ENCODE data around the gene TSPAN18.

The TSPAN18 gene

GRCh38 chr11:44742508-44743246, 15.9 kb downstream of the TSPAN18 start:
- DNase-seq (ENCODE audit: low spot score) = no peak
- Histone ChIP-seq H2BK12ac (ENCODE audit: low read length) (no peak overlapping the region), H3K9ac (ENCODE audit: low read depth, low read length, poor library complexity) (peak overlapping the region; percentile 50), H2BK5ac (ENCODE audit: low read length) (no peak overlapping the region), H3K14ac (ENCODE audit: low read length) (no peak overlapping the region), H3K23ac (ENCODE audit: low read depth, low read length, poor library complexity) (no peak overlapping the region), H3K4me3 (ENCODE audit: low read length in 2 of 2) (no peak overlapping the region), H3K4me1 (ENCODE audit: control insufficient read depth in 2 of 2, insufficient read depth in 1 of 2, low read depth in 1 of 2, low read length in 2 of 2) (peaks cover 14 to 30% of the 10 kb centered on the region in 2 donors), H2AFZ (ENCODE audit: low read length) (no peak overlapping the region), H3K9me3 (replicated peaks in 1 of 2; ENCODE audit: control insufficient read depth in 2 of 2, insufficient read depth in 1 of 2, low read depth in 1 of 2, low read length in 2 of 2) (no peaks in the 10 kb centered on the region), H4K8ac (ENCODE audit: low read depth, low read length) (no peak overlapping the region), H3K4ac (ENCODE audit: low read length) (no peak overlapping the region), H3K27me3 (ENCODE audit: control insufficient read depth in 3 of 3, insufficient read depth in 3 of 3, low read depth in 1 of 3, low read length in 3 of 3) (no peaks in the 10 kb centered on the region), H3K4me2 (ENCODE audit: insufficient read depth, low read length, poor library complexity, severe bottlenecking) (no peak overlapping the region), H3K79me1 (ENCODE audit: low read depth, low read length) (peaks cover 10% of the 10 kb centered on the region), H4K91ac (ENCODE audit: low read depth, low read length, poor library complexity) (no peak overlapping the region), H3K18ac (ENCODE audit: low read length) (peak overlapping the region; percentile 75), H3K27ac (replicated peaks; ENCODE audit: low read length) (no peak overlapping the region), H2BK120ac (ENCODE audit: low read depth, low read length) (no peak overlapping the region), H3K36me3 (replicated peaks in 1 of 2; ENCODE audit: control insufficient read depth in 2 of 2, insufficient read depth in 2 of 2, low read length in 2 of 2) (peaks cover 4 to 27% of the 10 kb centered on the region in 2 donors), H2AK5ac (ENCODE audit: low read depth, low read length) (no peak overlapping the region), H2BK15ac (ENCODE audit: low read length) (no peak overlapping the region)
- WGBS, 2 donors (ENCODE audit: extremely low coverage in 2 of 2, insufficient read length in 2 of 2, insufficient replicate concordance in 1 of 2) = no CpG with 5 or more reads among the region's 11 CpGs

- DNase-seq (ENCODE audit: low spot score) = no peak
- Histone ChIP-seq H4K8ac (ENCODE audit: low read depth, low read length) (no peak overlapping the region), H3K79me1 (ENCODE audit: low read depth, low read length) (peaks cover 13% of the 10 kb centered on the region), H3K23ac (ENCODE audit: low read depth, low read length, poor library complexity) (no peak overlapping the region), H3K36me3 (replicated peaks in 1 of 2; ENCODE audit: control insufficient read depth in 2 of 2, insufficient read depth in 2 of 2, low read length in 2 of 2) (peaks cover 5 to 21% of the 10 kb centered on the region in 2 donors), H3K4me2 (ENCODE audit: insufficient read depth, low read length, poor library complexity, severe bottlenecking) (no peak overlapping the region), H3K9ac (ENCODE audit: low read depth, low read length, poor library complexity) (no peak overlapping the region), H2BK120ac (ENCODE audit: low read depth, low read length) (no peak overlapping the region), H3K18ac (ENCODE audit: low read length) (peak overlapping the region; percentile 30), H2AFZ (ENCODE audit: low read length) (no peak overlapping the region), H3K9me3 (replicated peaks in 1 of 2; ENCODE audit: control insufficient read depth in 2 of 2, insufficient read depth in 1 of 2, low read depth in 1 of 2, low read length in 2 of 2) (no peaks in the 10 kb centered on the region), H2BK5ac (ENCODE audit: low read length) (no peak overlapping the region), H3K14ac (ENCODE audit: low read length) (no peak overlapping the region), H3K27me3 (ENCODE audit: control insufficient read depth in 3 of 3, insufficient read depth in 3 of 3, low read depth in 1 of 3, low read length in 3 of 3) (no peaks in the 10 kb centered on the region), H2AK5ac (ENCODE audit: low read depth, low read length) (no peak overlapping the region), H2BK15ac (ENCODE audit: low read length) (no peak overlapping the region), H4K91ac (ENCODE audit: low read depth, low read length, poor library complexity) (no peak overlapping the region), H3K4me3 (ENCODE audit: low read length in 2 of 2) (no peak overlapping the region), H3K27ac (replicated peaks; ENCODE audit: low read length) (no peak overlapping the region), H2BK12ac (ENCODE audit: low read length) (no peak overlapping the region), H3K4ac (ENCODE audit: low read length) (no peak overlapping the region), H3K4me1 (ENCODE audit: control insufficient read depth in 2 of 2, insufficient read depth in 1 of 2, low read depth in 1 of 2, low read length in 2 of 2) (peaks cover 14 to 29% of the 10 kb centered on the region in 2 donors)
- WGBS, 2 donors (ENCODE audit: extremely low coverage in 2 of 2, insufficient read length in 2 of 2, insufficient replicate concordance in 1 of 2) = no CpG with 5 or more reads among the region's 12 CpGs
These were observed 16.6 kb downstream of the TSPAN18 start for GRCh38 chr11:44743326-44743725.

GRCh38 chr11:44743959-44744557, 17.3 kb downstream of the TSPAN18 start:
- DNase-seq (ENCODE audit: low spot score) = no peak
- no peak overlapping the region for H3K4ac ChIP-seq (ENCODE audit: low read length)
- H3K79me1 ChIP-seq (ENCODE audit: low read depth, low read length) = peaks cover 13% of the 10 kb centered on the region
- no peak overlapping the region for H3K23ac ChIP-seq (ENCODE audit: low read depth, low read length, poor library complexity)
- no CpG with 5 or more reads among the region's 5 CpGs for WGBS, 2 donors (ENCODE audit: extremely low coverage in 2 of 2, insufficient read length in 2 of 2, insufficient replicate concordance in 1 of 2)
- H3K18ac ChIP-seq (ENCODE audit: low read length) = no peak overlapping the region
- H3K36me3 ChIP-seq (replicated peaks in 1 of 2; ENCODE audit: control insufficient read depth in 2 of 2, insufficient read depth in 2 of 2, low read length in 2 of 2) = peaks cover 3 to 13% of the 10 kb centered on the region in 2 donors
- peaks cover 14 to 29% of the 10 kb centered on the region in 2 donors for H3K4me1 ChIP-seq (ENCODE audit: control insufficient read depth in 2 of 2, insufficient read depth in 1 of 2, low read depth in 1 of 2, low read length in 2 of 2)
- H2BK120ac ChIP-seq (ENCODE audit: low read depth, low read length) = no peak overlapping the region
- no peaks in the 10 kb centered on the region for H3K27me3 ChIP-seq (ENCODE audit: control insufficient read depth in 3 of 3, insufficient read depth in 3 of 3, low read depth in 1 of 3, low read length in 3 of 3)
- H4K91ac ChIP-seq (ENCODE audit: low read depth, low read length, poor library complexity) = no peak overlapping the region
- no peaks in the 10 kb centered on the region for H3K9me3 ChIP-seq (replicated peaks in 1 of 2; ENCODE audit: control insufficient read depth in 2 of 2, insufficient read depth in 1 of 2, low read depth in 1 of 2, low read length in 2 of 2)
- H3K27ac ChIP-seq (replicated peaks; ENCODE audit: low read length) = no peak overlapping the region
- no peak overlapping the region for H3K4me2 ChIP-seq (ENCODE audit: insufficient read depth, low read length, poor library complexity, severe bottlenecking)
- no peak overlapping the region for H2BK15ac ChIP-seq (ENCODE audit: low read length)
- no peak overlapping the region for H2BK12ac ChIP-seq (ENCODE audit: low read length)
- no peak overlapping the region for H2BK5ac ChIP-seq (ENCODE audit: low read length)
- no peak overlapping the region for H3K14ac ChIP-seq (ENCODE audit: low read length)
- no peak overlapping the region for H3K4me3 ChIP-seq (ENCODE audit: low read length in 2 of 2)
- no peak overlapping the region for H3K9ac ChIP-seq (ENCODE audit: low read depth, low read length, poor library complexity)
- H2AFZ ChIP-seq (ENCODE audit: low read length) = no peak overlapping the region
- no peak overlapping the region for H2AK5ac ChIP-seq (ENCODE audit: low read depth, low read length)
- no peak overlapping the region for H4K8ac ChIP-seq (ENCODE audit: low read depth, low read length)

- no peak overlapping the region for H2BK120ac ChIP-seq (ENCODE audit: low read depth, low read length)
- WGBS, 2 donors (ENCODE audit: extremely low coverage in 2 of 2, insufficient read length in 2 of 2, insufficient replicate concordance in 1 of 2) = no CpG with 5 or more reads among the region's 7 CpGs
- H3K4me3 ChIP-seq (ENCODE audit: low read length in 2 of 2) = no peak overlapping the region
- H3K27me3 ChIP-seq (ENCODE audit: control insufficient read depth in 3 of 3, insufficient read depth in 3 of 3, low read depth in 1 of 3, low read length in 3 of 3) = no peaks in the 10 kb centered on the region
- no peak overlapping the region for H2AK5ac ChIP-seq (ENCODE audit: low read depth, low read length)
- H2BK12ac ChIP-seq (ENCODE audit: low read length) = no peak overlapping the region
- H3K36me3 ChIP-seq (replicated peaks in 1 of 2; ENCODE audit: control insufficient read depth in 2 of 2, insufficient read depth in 2 of 2, low read length in 2 of 2) = peaks cover 3 to 11% of the 10 kb centered on the region in 2 donors
- H3K18ac ChIP-seq (ENCODE audit: low read length) = peak overlapping the region; percentile 40
- H2BK15ac ChIP-seq (ENCODE audit: low read length) = no peak overlapping the region
- no peak overlapping the region for H2BK5ac ChIP-seq (ENCODE audit: low read length)
- no peak overlapping the region for H3K4ac ChIP-seq (ENCODE audit: low read length)
- H3K4me1 ChIP-seq (ENCODE audit: control insufficient read depth in 2 of 2, insufficient read depth in 1 of 2, low read depth in 1 of 2, low read length in 2 of 2) = peaks cover 9 to 18% of the 10 kb centered on the region in 2 donors
- H3K14ac ChIP-seq (ENCODE audit: low read length) = no peak overlapping the region
- H3K23ac ChIP-seq (ENCODE audit: low read depth, low read length, poor library complexity) = no peak overlapping the region
- peaks cover 0 to under 1% of the 10 kb centered on the region in 2 donors for H3K9me3 ChIP-seq (replicated peaks in 1 of 2; ENCODE audit: control insufficient read depth in 2 of 2, insufficient read depth in 1 of 2, low read depth in 1 of 2, low read length in 2 of 2)
- no peak overlapping the region for H3K27ac ChIP-seq (replicated peaks; ENCODE audit: low read length)
- DNase-seq (ENCODE audit: low spot score) = no peak
- no peak overlapping the region for H4K8ac ChIP-seq (ENCODE audit: low read depth, low read length)
- H3K9ac ChIP-seq (ENCODE audit: low read depth, low read length, poor library complexity) = no peak overlapping the region
- H3K4me2 ChIP-seq (ENCODE audit: insufficient read depth, low read length, poor library complexity, severe bottlenecking) = no peak overlapping the region
- H2AFZ ChIP-seq (ENCODE audit: low read length) = no peak overlapping the region
- peaks cover 15% of the 10 kb centered on the region for H3K79me1 ChIP-seq (ENCODE audit: low read depth, low read length)
- no peak overlapping the region for H4K91ac ChIP-seq (ENCODE audit: low read depth, low read length, poor library complexity)
These were observed 20.1 kb downstream of the TSPAN18 start for GRCh38 chr11:44746894-44747293.
